RWPE1 (cell line): Measurements from ENCODE around the gene CENPVL1.

Experiments used
- CTCF ChIA-PET: fragments of 350-600 bp; sonication (Branson Sonifier 250); formaldehyde crosslinking; extraction: SDS; loops from one replicate; lab custom pipeline; 2021; lab: Yijun Ruan, JAX
- POLR2A ChIA-PET: fragments of 400-600 bp; formaldehyde crosslinking; extraction: SDS; loops from one replicate; lab custom pipeline; 2020; ENCODE audit warnings: antibody characterized with exemption; ENCODE audit not compliant: low non-redundant PET; lab: Yijun Ruan, JAX
- DNase-seq: peaks from one replicate; pipeline ENCODE4 v3.0.0; 2012; ENCODE audit warnings: low spot score
- H3K27ac ChIP-seq: fragments of 450-650 bp; 2 replicates; pipeline ENCODE4 v1.5.1; 2017
- TF ChIP-seq, protein P1 (sequence below): fragments of 450-650 bp; conservative IDR thresholded peaks from 2 replicates; pipeline ENCODE4 v1.5.1; 2017; ENCODE audit warnings: low read depth, mild to moderate bottlenecking

Gene CENPVL1

DNA sequence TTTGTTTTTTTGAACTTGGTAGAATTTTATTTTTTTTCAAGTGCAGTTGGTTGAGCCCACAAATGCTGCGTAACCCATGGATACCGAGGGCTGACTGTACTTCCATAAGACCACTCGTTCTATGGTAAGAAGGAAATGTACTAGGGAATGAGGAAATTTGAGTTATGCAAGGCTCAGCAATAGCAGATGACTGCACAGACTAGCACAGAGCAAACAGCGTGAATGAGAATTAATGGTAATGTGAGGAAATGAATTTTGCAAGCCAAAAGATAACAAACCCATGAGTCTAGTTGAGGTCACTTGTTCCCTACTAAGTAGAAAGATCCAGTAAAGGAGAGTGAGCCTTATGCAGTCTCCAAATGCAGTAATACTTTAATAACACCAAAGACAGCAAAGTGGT lies 50.3 kb downstream of the CENPVL1 start:
- POLR2A ChIA-PET, result no interaction called here
- TF ChIP-seq, protein P1, sequence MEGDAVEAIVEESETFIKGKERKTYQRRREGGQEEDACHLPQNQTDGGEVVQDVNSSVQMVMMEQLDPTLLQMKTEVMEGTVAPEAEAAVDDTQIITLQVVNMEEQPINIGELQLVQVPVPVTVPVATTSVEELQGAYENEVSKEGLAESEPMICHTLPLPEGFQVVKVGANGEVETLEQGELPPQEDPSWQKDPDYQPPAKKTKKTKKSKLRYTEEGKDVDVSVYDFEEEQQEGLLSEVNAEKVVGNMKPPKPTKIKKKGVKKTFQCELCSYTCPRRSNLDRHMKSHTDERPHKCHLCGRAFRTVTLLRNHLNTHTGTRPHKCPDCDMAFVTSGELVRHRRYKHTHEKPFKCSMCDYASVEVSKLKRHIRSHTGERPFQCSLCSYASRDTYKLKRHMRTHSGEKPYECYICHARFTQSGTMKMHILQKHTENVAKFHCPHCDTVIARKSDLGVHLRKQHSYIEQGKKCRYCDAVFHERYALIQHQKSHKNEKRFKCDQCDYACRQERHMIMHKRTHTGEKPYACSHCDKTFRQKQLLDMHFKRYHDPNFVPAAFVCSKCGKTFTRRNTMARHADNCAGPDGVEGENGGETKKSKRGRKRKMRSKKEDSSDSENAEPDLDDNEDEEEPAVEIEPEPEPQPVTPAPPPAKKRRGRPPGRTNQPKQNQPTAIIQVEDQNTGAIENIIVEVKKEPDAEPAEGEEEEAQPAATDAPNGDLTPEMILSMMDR, result no peak
- CTCF ChIA-PET, result no interaction called here
- H3K27ac ChIP-seq, result no peak overlapping the region
- no peak for DNase-seq
